GM21825 (cell line): ENCODE data around the gene LAMC2.
"Not testable (repeated sequence)": the region's sequence is repeated elsewhere in the genome, so short reads cannot be mapped to it uniquely, and the experiment has no call there.

Experiments
- ATAC-seq: cut with Tn5 transposase; IDR thresholded peaks from one replicate; pipeline ENCODE4 v1.9.1; 2021; ENCODE audit warnings: mild to moderate bottlenecking, moderate library complexity; ENCODE audit not compliant: unreplicated experiment

Gene LAMC2

DNA sequence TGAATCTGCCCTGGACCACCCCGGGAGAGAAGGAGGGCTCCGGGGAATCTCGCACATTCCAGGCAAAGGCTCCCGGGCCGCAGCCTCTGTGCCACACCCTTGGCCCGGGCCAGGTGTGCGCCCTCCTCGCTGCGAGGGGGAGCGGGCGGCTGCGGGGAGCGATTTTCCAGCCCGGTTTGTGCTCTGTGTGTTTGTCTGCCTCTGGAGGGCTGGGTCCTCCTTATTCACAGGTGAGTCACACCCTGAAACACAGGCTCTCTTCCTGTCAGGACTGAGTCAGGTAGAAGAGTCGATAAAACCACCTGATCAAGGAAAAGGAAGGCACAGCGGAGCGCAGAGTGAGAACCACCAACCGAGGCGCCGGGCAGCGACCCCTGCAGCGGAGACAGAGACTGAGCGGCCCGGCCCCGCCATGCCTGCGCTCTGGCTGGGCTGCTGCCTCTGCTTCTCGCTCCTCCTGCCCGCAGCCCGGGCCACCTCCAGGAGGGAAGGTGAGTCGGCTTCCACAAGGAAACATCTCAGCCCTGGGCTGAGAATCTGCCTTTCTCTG, at the start of gene LAMC2:
Gene LAMC2, plus strand, starts transcription at position 324 of the 550 bp plus-strand sequence. Its CDS starts 89 bp downstream, at position 413.
- no peak for ATAC-seq

DNA sequence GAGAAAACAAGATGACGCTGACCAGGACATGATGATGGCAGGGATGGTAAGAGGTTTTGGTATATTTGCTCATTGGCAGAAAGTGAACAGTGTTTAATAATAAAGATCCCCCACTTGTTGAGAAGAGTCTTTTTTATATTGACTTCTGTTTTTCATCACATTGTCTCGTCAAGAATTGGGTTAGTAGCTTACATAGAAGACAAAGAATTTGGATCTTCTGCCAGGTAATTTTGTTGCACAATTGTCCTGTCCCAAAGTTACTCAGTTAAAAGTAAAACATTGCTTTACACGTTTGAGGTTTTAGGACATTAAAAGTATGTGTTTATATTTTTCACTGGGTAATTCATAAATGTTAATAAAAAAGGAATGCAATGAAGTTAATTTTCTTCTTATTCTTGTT, 48.3 kb upstream of the LAMC2 start:
- ATAC-seq: no peak

DNA sequence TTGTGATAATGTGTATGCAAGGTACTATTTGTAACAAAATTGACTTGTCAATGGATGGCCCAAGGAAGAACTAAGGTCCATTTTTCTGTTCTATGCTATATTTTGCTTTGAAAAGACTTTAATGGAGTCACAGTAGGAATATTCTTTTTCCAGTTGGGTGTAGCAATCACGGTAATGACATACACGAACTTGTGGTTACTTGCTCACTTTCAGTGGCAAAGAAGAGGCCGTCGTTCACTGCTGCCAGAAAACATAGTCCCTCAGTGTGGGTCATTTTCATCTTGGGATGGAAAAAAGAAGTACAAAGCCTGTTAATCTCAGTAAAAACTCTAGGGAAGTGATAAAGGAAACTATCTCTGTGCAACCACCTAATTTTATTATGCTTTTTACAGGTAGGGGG, 47.8 kb upstream of the LAMC2 start:
- no peak for ATAC-seq

DNA sequence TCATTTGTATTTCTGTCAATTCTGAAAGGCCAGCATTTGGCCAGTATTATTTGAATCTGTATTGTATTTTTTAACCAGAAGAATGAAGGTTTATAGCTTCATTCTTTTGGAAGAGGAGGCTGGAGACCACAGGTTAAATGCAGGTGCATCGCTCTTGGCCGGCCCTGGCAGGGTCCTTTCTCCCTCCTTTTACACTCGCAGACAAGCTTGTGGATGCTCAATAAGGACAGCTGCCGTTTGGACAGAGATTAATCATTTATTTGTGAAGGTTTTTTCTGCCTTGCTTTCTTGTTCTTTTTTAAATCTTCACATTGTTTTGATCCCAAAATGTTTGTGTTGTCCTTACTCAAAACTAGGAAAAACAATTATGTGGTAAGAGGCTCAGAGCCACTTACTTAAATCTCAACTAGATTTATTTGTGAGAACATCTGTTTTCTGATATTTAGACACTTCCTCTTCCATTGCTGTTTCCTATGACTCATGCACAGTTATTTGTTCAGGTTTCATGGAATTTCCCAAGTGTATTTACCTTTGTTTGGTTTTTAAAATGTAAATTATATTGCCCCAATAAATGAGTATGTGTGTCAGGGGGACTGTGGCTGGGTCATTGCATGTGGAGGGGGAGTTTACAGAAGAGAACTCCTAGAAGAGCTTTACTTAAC, 46.7 kb upstream of the LAMC2 start:
- ATAC-seq: no peak

DNA sequence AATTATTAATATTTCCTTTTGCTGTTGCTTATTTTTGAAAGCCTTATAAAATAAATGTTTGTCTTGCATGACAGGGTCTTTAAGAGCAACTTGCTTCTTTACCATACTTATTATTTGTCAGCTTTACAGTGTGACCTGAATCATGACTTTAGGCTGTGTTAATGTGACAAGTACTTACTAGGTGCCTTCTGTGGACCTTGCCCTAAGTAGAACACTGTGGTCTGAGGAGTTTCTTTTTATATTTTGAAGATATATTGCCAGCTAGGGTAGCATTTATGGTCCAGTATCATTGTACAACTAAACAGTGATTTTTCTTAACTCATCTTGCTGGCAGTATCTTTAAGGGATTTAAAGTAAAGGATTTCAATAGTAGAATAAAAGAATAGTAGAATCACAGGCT, 45.4 kb upstream of the LAMC2 start:
- no peak for ATAC-seq

DNA sequence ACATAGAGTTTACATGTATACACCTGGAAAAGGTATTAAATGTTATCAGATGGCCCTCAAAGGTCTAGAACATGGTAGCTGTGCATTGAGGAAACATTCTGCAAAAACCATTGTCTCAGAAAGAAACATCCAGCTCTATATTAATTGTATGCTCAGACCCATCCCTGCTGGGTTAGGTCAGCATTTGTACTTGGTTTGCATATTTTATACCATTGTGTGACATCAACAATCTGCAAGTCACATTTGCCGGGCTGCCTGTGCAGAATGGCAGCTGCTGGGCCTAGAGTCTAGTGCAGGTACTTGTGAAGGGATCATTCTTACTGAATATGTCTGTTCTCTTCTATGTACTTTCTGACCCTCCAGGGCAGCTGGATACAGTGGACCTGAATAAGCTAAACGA, 43.9 kb upstream of the LAMC2 start:
- no peak for ATAC-seq

DNA sequence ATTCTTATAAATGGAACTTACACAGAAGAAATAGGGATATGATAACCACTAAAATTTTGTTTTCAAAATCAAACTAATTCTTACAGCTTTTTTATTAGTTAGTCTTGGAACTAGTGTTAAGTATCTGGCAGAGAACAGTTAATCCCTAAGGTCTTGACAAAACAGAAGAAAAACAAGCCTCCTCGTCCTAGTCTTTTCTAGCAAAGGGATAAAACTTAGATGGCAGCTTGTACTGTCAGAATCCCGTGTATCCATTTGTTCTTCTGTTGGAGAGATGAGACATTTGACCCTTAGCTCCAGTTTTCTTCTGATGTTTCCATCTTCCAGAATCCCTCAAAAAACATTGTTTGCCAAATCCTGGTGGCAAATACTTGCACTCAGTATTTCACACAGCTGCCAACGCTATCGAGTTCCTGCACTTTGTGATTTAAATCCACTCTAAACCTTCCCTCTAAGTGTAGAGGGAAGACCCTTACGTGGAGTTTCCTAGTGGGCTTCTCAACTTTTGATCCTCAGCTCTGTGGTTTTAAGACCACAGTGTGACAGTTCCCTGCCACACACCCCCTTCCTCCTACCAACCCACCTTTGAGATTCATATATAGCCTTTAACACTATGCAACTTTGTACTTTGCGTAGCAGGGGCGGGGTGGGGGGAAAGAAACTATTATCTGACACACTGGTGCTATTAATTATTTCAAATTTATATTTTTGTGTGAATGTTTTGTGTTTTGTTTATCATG, 42.3 kb upstream of the LAMC2 start:
- no peak for ATAC-seq

DNA sequence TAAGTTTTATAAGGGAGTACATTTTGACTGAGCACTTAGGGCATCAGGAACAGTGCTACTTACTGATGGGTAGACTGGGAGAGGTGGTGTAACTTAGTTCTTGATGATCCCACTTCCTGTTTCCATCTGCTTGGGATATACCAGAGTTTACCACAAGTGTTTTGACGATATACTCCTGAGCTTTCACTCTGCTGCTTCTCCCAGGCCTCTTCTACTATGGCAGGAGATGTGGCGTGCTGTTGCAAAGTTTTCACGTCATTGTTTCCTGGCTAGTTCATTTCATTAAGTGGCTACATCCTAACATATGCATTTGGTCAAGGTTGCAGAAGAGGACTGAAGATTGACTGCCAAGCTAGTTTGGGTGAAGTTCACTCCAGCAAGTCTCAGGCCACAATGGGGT, 41.3 kb upstream of the LAMC2 start:
- ATAC-seq: no peak

DNA sequence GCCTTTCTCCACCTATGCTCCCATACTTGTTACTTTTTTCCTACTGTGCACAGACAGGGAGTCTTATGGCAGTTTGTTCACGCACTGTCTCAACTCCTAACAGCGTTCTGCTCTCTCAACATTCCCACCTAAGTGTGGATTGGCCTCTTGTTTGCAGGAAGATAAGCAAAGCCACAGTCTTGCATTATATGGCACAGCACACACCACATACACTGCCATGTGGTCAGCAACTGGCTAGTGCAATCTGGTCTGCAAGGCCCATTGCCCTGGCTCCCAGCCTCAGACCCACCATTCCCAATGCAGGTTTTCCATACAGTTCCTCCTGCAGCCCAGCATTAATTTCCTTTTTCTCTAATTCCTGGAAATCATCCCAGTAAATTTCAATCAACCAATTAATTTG, 38.3 kb upstream of the LAMC2 start:
- no peak for ATAC-seq

DNA sequence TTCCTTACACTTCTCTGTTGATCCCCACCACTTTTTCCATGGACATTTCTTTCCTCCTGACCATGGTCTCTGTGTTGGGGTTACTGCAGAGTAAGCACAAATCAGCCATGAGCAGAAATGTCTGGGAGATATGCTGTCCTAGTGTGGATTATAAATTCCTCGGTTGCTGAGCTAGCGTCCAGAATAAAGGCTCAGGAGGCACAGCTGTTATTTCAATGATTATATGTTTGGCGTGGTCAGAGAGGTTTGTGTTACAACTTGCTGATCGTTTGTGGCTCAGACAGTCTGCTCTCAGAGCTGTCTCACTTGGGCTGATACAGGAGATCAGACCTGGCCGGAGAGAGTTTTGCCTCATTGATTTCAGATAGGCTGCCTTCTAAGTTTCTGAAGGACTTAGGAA, 37.5 kb upstream of the LAMC2 start:
- ATAC-seq: no peak

DNA sequence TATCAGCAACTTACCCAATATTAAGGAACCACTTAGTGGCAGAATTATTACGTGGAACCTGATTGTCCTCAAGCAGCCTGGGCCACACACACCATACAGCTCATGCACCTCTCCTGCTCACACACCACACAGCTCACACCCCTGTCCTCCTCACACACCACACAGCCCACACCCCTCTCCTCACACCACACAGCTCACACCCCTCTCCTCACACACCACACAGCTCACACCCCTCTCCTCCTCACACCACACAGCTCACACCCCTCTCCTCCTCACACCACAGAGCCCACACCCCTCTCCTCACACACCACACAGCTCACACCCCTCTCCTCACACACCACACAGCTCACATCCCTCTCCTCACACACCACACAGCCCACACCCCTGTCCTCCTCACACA, 36.8 kb upstream of the LAMC2 start:
- ATAC-seq: no peak

DNA sequence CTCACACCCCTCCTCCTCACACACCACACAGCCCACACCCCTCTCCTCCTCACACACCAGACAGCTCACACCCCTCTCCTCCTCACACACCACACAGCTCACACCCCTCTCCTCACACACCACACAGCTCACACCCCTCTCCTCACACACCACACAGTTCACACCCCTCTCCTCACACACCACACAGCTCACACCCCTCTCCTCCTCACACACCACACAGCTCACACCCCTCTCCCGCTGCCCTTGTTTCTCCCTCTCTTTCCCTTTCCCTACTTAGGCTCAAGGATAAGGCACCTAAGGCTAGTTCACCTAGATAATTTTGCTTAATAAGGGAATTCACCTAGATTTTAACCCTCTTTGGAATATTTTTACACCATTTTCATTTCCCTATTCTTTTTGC, 36.0 kb upstream of the LAMC2 start:
- not testable (repeated sequence) for ATAC-seq

DNA sequence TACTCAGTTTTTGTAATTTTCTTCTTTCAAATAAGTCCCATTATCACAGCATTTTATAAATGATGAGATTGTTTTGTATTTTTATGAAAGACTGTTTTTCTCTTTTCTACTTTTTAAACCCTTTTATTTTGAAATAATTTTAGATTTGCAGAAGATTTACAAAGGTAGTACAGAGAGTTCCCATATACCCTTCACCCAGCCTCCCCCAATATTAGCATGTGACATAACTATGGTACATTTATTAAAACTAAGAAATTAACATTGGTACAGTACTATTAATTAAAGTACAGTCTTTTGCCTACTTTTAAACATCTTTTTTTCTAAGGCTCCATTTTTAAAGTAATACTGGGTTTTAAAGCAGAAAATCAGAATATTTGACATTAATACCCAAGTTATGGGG, 35.6 kb upstream of the LAMC2 start:
- ATAC-seq: no peak

DNA sequence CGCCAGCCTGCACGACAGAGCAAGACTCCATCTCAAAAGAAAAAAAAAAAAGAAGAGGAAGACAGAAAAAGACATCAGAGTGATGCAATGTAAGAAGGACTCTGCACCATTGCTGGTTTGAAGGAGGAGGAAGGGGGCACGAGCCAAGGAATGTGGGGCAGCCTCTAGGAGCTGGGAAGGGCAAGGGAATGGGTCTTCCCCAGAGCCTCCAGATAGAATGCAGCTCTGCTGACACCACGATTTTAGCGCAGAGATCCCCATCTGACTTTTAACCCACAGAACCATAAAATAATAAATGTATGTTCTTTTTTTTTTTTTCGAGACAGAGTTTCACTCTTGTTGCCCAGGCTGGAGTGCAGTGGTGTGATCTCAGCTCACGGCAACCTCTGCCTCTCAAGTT, 33.9 kb upstream of the LAMC2 start:
- ATAC-seq: no peak

DNA sequence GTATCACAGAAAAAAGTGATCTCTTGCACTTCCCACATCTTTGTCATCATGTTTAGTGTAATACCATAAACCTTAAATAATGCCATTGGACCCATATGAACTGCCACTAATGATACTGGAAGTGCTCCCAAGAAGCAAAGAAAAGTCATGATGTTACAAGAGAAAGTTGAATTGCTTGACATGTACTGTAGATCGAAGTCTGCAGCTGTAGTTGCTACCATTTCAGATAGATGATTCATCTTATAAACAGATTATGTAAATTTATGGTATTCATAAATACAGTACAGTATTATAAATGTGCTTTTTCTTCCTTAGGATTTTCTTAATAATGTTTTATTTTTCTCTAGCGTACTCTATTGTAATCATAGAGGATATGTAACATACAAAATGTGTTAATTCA, 30.1 kb upstream of the LAMC2 start:
- ATAC-seq: no peak

DNA sequence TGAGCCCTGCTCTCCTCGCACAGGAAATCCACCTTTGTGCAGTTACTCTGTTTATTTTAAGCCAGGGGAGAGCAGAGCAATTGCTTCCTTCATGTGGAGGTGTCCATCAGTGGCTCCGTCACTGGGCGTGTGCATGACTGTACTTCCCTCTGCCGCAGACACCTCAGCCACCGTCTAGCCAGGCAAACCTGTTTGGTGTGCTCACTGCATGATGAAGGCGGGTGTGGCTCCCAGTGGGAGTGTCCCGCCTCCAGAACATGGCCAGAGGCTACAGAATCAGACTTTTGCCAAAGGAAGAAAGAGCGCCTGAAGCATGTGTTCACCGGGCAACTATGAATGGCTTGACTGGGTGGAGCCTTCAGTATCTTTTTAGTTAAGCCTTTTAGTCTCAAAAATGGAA, 26.1 kb upstream of the LAMC2 start:
- no peak for ATAC-seq

DNA sequence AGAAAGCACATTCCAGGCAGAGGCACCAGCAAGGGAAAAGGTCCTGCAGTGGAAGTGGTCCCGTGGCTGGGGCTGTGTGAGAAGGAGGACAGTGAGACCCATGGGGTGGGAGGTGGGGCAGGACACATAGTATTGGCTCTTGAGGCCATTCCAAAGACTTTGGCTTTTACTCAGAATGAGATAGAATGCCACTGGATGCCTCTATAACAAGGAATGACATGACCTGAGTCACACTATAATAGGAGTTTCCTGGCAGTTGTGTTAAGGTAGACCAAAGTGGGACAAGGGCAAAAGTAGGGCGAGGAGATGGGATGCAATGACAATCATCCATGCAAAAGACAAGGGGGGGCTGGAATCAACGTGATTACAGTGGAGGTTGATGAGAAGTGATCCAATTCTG, 24.7 kb upstream of the LAMC2 start:
- no peak for ATAC-seq

DNA sequence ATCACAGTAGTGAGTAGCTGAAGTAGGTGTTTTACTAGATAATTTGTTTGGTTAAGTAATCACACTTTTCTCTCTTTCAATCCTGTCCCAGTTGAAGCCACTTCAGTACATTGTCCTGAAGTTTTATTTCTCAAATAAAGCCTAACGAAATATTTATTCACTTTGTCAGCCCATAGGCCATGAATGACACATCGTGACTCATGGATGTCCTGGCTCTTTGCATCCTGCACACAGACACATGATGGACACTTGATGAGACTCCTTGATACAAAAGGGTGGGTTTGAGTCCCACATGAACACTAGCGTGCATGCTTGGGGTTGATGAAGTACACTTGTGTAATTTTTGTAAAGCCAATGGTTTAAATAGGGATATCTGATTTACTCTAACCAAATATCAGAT, 22.7 kb upstream of the LAMC2 start:
- ATAC-seq: no peak

DNA sequence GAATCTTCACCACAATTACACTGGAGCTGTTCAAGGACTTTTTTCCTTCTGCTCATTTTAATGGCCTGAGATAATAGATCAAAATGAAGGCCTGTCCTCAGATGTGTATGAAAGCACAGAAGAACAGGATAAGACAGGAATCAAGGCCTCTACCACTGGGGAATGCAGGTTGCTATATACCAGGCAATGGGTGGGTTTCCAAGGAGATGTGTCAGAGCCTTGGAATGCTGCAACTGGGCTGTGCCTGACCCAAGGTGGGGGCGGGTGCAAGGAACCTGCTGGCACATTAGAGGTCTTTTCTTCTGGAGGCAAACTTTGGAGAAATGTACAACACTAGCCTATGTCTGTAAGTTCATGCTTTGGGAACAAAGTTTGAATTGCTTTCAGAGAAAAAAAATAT, 21.7 kb upstream of the LAMC2 start:
- ATAC-seq: no peak

DNA sequence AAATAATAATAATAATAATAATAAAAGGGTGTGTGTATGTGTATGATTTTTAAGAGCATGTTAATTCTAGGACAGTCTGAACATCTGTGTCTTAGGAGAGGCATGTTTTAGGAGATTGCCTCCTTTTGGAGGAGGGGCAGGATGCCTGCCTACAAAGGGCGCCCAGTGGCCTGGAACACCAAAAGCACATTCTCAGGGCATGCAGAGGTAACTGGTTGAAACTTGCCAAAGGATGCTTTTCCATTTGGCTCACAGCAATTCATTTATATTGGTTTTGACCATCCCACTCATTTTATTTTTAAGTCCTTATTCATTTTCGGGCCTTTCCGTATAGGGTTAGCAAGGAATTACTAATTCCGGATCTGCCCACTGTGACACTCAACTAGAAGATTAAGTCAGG, 21.1 kb upstream of the LAMC2 start:
- ATAC-seq: no peak

DNA sequence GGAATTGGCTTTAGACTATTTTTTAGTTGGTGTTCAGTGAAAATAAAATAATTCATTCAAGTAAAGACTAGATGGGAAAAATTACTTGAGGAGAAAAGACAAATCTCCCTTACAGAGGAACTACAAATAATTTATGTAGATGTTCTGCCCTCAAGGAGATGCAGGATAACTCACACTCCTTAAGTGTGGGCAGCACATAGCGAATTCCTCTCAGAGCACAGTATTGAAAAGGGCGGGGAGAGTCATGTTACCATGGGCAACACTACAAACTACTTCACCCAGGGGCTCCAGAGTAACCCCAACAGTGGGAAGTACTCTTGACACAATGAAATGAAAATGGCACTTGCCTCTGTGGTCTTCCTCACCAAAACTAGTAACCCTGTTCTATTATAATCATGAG, 20.6 kb upstream of the LAMC2 start:
- no peak for ATAC-seq

DNA sequence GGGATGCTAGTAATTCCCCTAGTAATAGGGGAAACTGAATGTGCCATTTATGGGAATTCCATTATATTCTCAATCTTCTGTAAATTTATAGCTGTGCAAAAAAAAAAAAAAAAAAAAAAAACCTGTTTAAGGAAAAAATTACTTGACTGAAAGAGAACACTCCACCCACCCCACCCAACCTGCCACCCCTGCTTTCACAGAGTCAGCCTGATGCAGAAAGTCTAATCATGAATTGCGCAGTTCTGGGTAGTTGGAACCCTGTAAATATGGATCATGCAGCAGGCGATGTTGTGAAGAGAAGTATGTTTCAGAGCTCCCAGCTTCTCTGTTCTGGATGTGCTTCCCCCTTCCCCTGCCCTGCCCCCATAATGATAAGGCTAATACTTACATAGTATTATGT, 19.6 kb upstream of the LAMC2 start:
- ATAC-seq: no peak

DNA sequence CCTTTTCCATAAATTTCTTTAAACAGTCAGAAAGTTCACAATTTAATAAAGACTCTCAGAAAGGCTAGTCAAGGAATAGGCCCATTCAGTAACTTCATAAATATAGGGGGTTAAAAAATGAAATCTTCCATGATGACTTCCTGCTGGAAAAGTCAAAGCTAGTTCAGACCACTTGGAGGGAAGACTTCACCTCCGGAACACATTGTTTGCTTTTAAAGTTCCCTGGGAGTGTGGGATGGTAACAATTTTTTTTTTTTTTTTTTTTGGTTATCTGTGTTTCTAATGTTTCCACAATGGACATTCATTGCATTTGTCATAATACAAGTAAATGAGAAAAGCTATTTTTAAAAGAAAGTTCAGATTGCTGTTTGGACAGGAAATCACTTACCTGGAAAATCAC, 18.4 kb upstream of the LAMC2 start:
- ATAC-seq: no peak
